Activated T-cell treated with anti-CD3 and anti-CD28 coated beads, Interleukin-2, amount 50 U/mL, for 4 hours (primary cell): ENCODE data around the gene THEMIS. TPM values are rescaled to one million over a fixed set of nuclear protein-coding genes. Genes with fewer than 3 reads are reported as not detected.
"Not testable (repeated sequence)": the region's sequence is repeated elsewhere in the genome, so short reads cannot be mapped to it uniquely, and the experiment has no call there.

ENCODE experiments used
- ATAC-seq, 2 donors: fragments of 200-7000 bp; cut with Tn5 transposase; one replicate each; pipeline ENCODE4 v1.10.0; 2021
- DNase-seq: peaks from one replicate; pipeline ENCODE4 v3.0.0-alpha.2; 2020
- H3K27me3 Mint-ChIP-seq: one replicate; pipeline ENCODE4 v1.8.0; 2021; ENCODE audit warnings: low read depth, mixed read lengths
- H3K36me3 Mint-ChIP-seq: one replicate; pipeline ENCODE4 v1.8.0; 2022; ENCODE audit warnings: mixed read lengths; ENCODE audit not compliant: insufficient read depth
- H3K4me1 Mint-ChIP-seq: one replicate; pipeline ENCODE4 v1.8.0; 2021; ENCODE audit warnings: low read depth, mixed read lengths
- H3K4me3 Mint-ChIP-seq: one replicate; pipeline ENCODE4 v1.8.0; 2021; ENCODE audit warnings: mild to moderate bottlenecking, moderate library complexity, mixed read lengths
- H3K9me3 Mint-ChIP-seq: one replicate; pipeline ENCODE4 v1.8.0; 2021; ENCODE audit warnings: mixed read lengths
- total RNA-seq, 3 donors: library from RNA; stranded (reverse); gene quantifications; one replicate each; pipeline ENCODE4 v1.2.1, GENCODE V29; 2021

THEMIS gene
- total RNA-seq, 3 donors from 2014 or later: 7.4 to 7.8 (median 7.8) TPM

GRCh38 chr6:127732927-127733326 lies 167.9 kb downstream of the THEMIS start:
- Mint-ChIP-seq H3K27me3 (no peaks in the 10 kb centered on the region), H3K36me3 (peaks cover 16% of the 10 kb centered on the region), H3K9me3 (no peaks in the 10 kb centered on the region), H3K4me1 (peaks cover 60% of the 10 kb centered on the region), H3K4me3 (no peak overlapping the region)
- DNase-seq (no peak), ATAC-seq (no peak)

- Mint-ChIP-seq H3K4me1 (peaks cover 46% of the 10 kb centered on the region), H3K4me3 (no peak overlapping the region), H3K9me3 (no peaks in the 10 kb centered on the region), H3K36me3 (peaks cover 21% of the 10 kb centered on the region), H3K27me3 (no peaks in the 10 kb centered on the region)
- no peak for ATAC-seq
- DNase-seq: no peak
Measured at GRCh38 chr6:127727260-127727953, 173.5 kb downstream of the THEMIS start.

- H3K4me3 Mint-ChIP-seq: no peak overlapping the region
- peaks cover 39% of the 10 kb centered on the region for H3K4me1 Mint-ChIP-seq
- ATAC-seq (no peak), DNase-seq (no peak)
- H3K27me3 Mint-ChIP-seq: no peaks in the 10 kb centered on the region
- H3K9me3 Mint-ChIP-seq: no peaks in the 10 kb centered on the region
- H3K36me3 Mint-ChIP-seq: peaks cover 23% of the 10 kb centered on the region
Measured at GRCh38 chr6:127725821-127726220, 175.0 kb downstream of the THEMIS start.

- H3K4me3 Mint-ChIP-seq: no peak overlapping the region
- H3K36me3 Mint-ChIP-seq: peaks cover 47% of the 10 kb centered on the region
- ATAC-seq (no peak), DNase-seq (no peak)
- H3K4me1 Mint-ChIP-seq: peaks cover 17% of the 10 kb centered on the region
- H3K9me3 Mint-ChIP-seq: no peaks in the 10 kb centered on the region
- no peaks in the 10 kb centered on the region for H3K27me3 Mint-ChIP-seq
Measured at GRCh38 chr6:127718694-127719093, 182.2 kb downstream of the THEMIS start.

DNA sequence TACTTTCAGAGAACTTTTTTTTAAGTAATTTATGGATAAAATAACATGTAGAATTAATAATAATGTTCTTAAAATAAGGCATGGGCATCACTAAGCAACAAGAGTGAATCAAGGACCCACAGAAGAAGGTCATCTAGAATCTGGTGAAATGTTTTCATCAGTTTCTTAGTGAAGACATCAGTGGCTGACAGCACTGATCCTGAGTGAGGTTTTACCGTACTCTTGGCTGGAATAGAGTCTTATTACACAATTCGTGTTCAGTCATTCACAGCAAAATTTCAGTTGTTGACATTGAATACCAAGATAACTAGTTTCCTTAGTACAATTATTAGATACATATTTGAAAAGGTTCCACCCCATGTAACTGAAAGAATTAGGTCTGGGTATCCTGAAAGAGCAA lies 183.5 kb downstream of the THEMIS start:
- Mint-ChIP-seq H3K9me3 (no peaks in the 10 kb centered on the region), H3K4me1 (peaks cover 8% of the 10 kb centered on the region), H3K27me3 (no peaks in the 10 kb centered on the region), H3K36me3 (peaks cover 47% of the 10 kb centered on the region), H3K4me3 (no peak overlapping the region)
- ATAC-seq: no peak
- DNase-seq: no peak

- DNase-seq (no peak), ATAC-seq (no peak)
- peaks cover 6% of the 10 kb centered on the region for H3K4me1 Mint-ChIP-seq
- H3K36me3 Mint-ChIP-seq: peaks cover 45% of the 10 kb centered on the region
- no peaks in the 10 kb centered on the region for H3K27me3 Mint-ChIP-seq
- H3K9me3 Mint-ChIP-seq: no peaks in the 10 kb centered on the region
- no peak overlapping the region for H3K4me3 Mint-ChIP-seq
Measured at GRCh38 chr6:127716465-127716864, 184.4 kb downstream of the THEMIS start.

DNA sequence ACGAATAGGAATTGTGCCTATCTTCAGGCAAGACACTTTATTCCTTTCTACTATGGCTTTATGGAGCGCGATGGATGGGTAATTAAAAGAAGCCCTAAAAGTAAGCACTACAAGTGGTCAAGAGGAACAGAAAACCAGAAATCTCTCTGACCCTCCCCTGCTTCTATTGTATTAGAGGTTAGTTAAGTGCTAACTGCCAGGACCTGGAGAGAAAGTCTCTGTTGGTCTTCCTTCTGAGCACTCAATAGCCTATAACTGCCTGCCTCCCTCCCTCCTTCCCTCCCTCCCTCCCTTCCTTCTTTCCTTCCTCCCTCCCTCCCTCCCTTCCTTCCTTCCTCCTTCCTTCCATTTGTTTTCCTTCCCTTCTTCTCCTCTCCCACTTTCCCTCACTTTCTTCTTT lies 190.2 kb downstream of the THEMIS start:
- Mint-ChIP-seq H3K36me3 (peaks cover 38% of the 10 kb centered on the region), H3K4me1 (no peaks in the 10 kb centered on the region), H3K9me3 (peaks cover 5% of the 10 kb centered on the region), H3K4me3 (no peak overlapping the region), H3K27me3 (no peaks in the 10 kb centered on the region)
- DNase-seq (no peak), ATAC-seq (no peak)

DNA sequence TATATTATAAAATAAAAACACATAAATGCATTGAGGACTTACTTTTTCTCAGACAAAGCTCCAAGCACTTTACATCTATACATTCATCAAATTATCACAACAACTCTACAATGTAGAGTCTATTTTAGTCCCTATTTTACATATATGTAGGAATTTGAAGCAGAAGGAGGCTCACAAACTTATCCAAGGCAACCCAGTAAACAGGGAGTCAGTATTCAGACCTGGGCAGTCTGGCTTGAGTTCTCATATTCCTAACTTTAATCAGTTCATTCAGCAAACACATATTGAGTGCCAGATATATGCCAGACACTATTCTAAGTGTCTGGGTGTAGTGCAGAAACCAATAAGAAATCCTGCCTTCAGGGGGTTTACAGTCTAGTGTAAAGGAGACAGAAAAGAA lies 194.6 kb downstream of the THEMIS start:
- peaks cover 15% of the 10 kb centered on the region for H3K9me3 Mint-ChIP-seq
- no peaks in the 10 kb centered on the region for H3K4me1 Mint-ChIP-seq
- no peak overlapping the region for H3K4me3 Mint-ChIP-seq
- DNase-seq: no peak
- ATAC-seq: no peak
- no peaks in the 10 kb centered on the region for H3K27me3 Mint-ChIP-seq
- peaks cover 43% of the 10 kb centered on the region for H3K36me3 Mint-ChIP-seq

GRCh38 chr6:127695108-127695507 lies 205.8 kb downstream of the THEMIS start:
- H3K36me3 Mint-ChIP-seq: peaks cover 49% of the 10 kb centered on the region
- H3K4me3 Mint-ChIP-seq: no peak overlapping the region
- no peaks in the 10 kb centered on the region for H3K27me3 Mint-ChIP-seq
- no peaks in the 10 kb centered on the region for H3K9me3 Mint-ChIP-seq
- ATAC-seq (no peak), DNase-seq (no peak)
- no peaks in the 10 kb centered on the region for H3K4me1 Mint-ChIP-seq

DNA sequence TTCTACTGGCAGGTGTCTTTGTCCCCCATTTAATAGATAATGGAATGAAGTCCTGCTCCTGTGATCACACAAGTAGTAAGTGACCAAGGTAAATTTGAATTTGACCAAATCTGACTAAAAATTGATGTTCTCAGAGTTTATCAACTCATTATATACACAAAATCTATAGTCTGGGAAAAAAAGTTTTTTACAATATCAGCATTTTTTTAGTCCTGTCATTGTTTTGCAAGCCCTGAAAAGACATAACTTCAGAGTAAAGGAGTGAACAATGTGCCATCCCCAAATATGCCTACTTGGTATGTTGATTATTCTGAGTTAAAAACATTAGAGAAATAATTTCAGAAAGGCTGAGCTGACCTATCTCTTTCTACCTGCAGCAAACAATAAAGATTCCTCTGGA lies 209.7 kb downstream of the THEMIS start:
- Mint-ChIP-seq H3K36me3 (peaks cover 39% of the 10 kb centered on the region), H3K9me3 (peaks cover 23% of the 10 kb centered on the region), H3K4me1 (no peaks in the 10 kb centered on the region), H3K27me3 (no peaks in the 10 kb centered on the region), H3K4me3 (no peak overlapping the region)
- no peak for ATAC-seq
- no peak for DNase-seq

DNA sequence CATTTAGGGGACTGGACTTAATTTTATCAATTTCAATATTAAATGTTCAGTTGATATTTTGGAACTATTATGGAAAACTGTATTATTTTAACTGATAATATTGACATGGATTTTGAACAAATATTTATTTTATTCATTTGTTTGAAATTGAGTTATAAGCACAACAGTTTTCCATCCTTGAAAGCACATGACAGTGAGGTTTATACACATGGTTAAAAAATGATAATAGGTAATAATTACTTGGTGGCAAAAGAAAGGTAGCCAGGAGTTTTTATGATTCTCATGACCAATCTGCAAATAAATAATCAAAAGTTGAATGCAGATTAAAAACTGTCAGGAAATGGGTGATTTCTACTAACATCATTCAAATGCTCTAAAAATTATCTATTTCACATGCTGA lies 210.3 kb downstream of the THEMIS start:
- Mint-ChIP-seq H3K27me3 (no peaks in the 10 kb centered on the region), H3K4me1 (no peaks in the 10 kb centered on the region), H3K4me3 (no peak overlapping the region), H3K9me3 (peaks cover 29% of the 10 kb centered on the region), H3K36me3 (peaks cover 37% of the 10 kb centered on the region)
- ATAC-seq (no peak), DNase-seq (no peak)

DNA sequence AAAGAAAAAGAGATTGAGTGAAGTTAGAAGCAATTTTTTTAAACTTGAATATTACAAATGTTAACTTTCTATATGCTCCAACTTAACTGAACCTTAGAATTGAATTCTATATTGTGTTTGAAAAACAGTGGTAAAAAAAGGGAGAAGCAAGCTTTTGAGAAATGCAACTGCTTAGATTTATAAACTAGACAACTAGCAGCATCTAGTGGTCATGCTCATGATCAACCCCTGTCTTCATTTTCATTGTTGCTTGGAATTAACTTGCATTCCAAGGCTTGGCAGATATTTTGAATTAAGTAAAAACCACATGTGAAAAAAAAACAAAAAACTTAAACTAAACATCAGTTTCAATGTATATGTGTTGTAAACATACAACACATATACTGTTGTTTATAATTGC lies 210.8 kb downstream of the THEMIS start:
- H3K36me3 Mint-ChIP-seq: peaks cover 32% of the 10 kb centered on the region
- H3K9me3 Mint-ChIP-seq: peaks cover 29% of the 10 kb centered on the region
- DNase-seq (no peak), ATAC-seq (no peak)
- H3K27me3 Mint-ChIP-seq: no peaks in the 10 kb centered on the region
- H3K4me3 Mint-ChIP-seq: no peak overlapping the region
- no peaks in the 10 kb centered on the region for H3K4me1 Mint-ChIP-seq

GRCh38 chr6:127687490-127687889 lies 213.4 kb downstream of the THEMIS start:
- not testable (repeated sequence) for H3K4me1 Mint-ChIP-seq, H3K27me3 Mint-ChIP-seq, H3K4me3 Mint-ChIP-seq, ATAC-seq, DNase-seq
- Mint-ChIP-seq H3K9me3 (peaks cover 47% of the 10 kb centered on the region), H3K36me3 (peaks cover 22% of the 10 kb centered on the region)

GRCh38 chr6:127686084-127686483 lies 214.8 kb downstream of the THEMIS start:
- no peaks in the 10 kb centered on the region for H3K27me3 Mint-ChIP-seq
- DNase-seq (no peak), ATAC-seq (no peak)
- H3K36me3 Mint-ChIP-seq: peaks cover 17% of the 10 kb centered on the region
- no peak overlapping the region for H3K4me3 Mint-ChIP-seq
- peaks cover 53% of the 10 kb centered on the region for H3K9me3 Mint-ChIP-seq
- H3K4me1 Mint-ChIP-seq: no peaks in the 10 kb centered on the region

GRCh38 chr6:127684501-127684900 lies 216.4 kb downstream of the THEMIS start:
- Mint-ChIP-seq H3K27me3 (no peaks in the 10 kb centered on the region), H3K4me1 (no peaks in the 10 kb centered on the region), H3K9me3 (peaks cover 53% of the 10 kb centered on the region), H3K4me3 (no peak overlapping the region), H3K36me3 (peaks cover 10% of the 10 kb centered on the region)
- ATAC-seq: no peak
- no peak for DNase-seq
